Heart left ventricle (tissue), 16 donors: Measurements from ENCODE around the gene VWA2. TPM values are rescaled to one million over a fixed set of nuclear protein-coding genes. Genes with fewer than 3 reads are reported as not detected.

Experiments used
- ATAC-seq, 4 donors: fragments of 200-7000 bp; cut with Tn5 transposase; one replicate each; pipeline ENCODE4 v1.9.1; 2020 to 2022; ENCODE audit warnings: moderate library complexity in 4 of 4, mild to moderate bottlenecking in 3 of 4, moderate number of reproducible peaks in 1 of 4
- DNase-seq, 5 donors: peaks; one replicate each; pipeline ENCODE4 v3.0.0-alpha.2; 2020
- H3K27ac ChIP-seq, 12 donors: fragments of 200-600 bp; sonication (generic) in 4 of 12; one replicate each; pipeline versions ENCODE4 v1.5.0 to v1.8.0; 2016 to 2022; ENCODE audit warnings: mild to moderate bottlenecking in 2 of 12
- H3K27me3 ChIP-seq, 9 donors: fragments of 200-600 bp; sonication (generic) in 2 of 9; one replicate each; pipeline versions ENCODE4 v1.5.1 to v1.8.0; 2016 to 2022; ENCODE audit warnings: mild to moderate bottlenecking in 3 of 9
- H3K36me3 ChIP-seq, 9 donors: fragments of 200-600 bp; sonication (generic) in 2 of 9; one replicate each; pipeline versions ENCODE4 v1.5.0 to v1.8.0; 2018 to 2022; ENCODE audit warnings: mild to moderate bottlenecking in 2 of 9
- H3K4me1 ChIP-seq, 12 donors: fragments of 200-600 bp; sonication (generic) in 4 of 12; one replicate each; pipeline versions ENCODE4 v1.5.0 to v1.8.0; 2016 to 2022; ENCODE audit warnings: mild to moderate bottlenecking in 3 of 12
- H3K4me3 ChIP-seq, 12 donors: fragments of 200-600 bp; sonication (generic) in 4 of 12; one replicate each; pipeline versions ENCODE4 v1.5.0 to v1.8.0; 2017 to 2022; ENCODE audit warnings: mild to moderate bottlenecking in 9 of 12, moderate library complexity in 4 of 12
- H3K9me3 ChIP-seq, 12 donors: fragments of 200-600 bp; sonication (generic) in 4 of 12; one replicate each; pipeline versions ENCODE4 v1.5.0 to v1.8.0; 2016 to 2022; ENCODE audit warnings: mild to moderate bottlenecking in 1 of 12
- CTCF ChIP-seq, 12 donors: fragments of 200-600 bp; sonication (generic) in 4 of 12; IDR thresholded peaks; one replicate each; pipeline versions ENCODE4 v1.5.0 to v1.8.0; 2018 to 2022; ENCODE audit warnings: antibody characterized with exemption in 12 of 12, mild to moderate bottlenecking in 5 of 12
- POLR2A ChIP-seq, 2 donors: fragments of 450-650 bp; IDR thresholded peaks; one replicate each; pipeline ENCODE4 v1.6.1; 2017; ENCODE audit warnings: antibody characterized with exemption in 2 of 2, mild to moderate bottlenecking in 2 of 2, moderate library complexity in 2 of 2
- WGBS, 4 donors: extraction: QIAGEN DNeasy Blood & Tissue Kit in 2 of 4; methylation state at CpG; one replicate each; pipeline versions ENCODE4 v1.1.5 to v1.1.7; 2013 to 2018; 5-methylcytosine and 5-hydroxymethylcytosine counted together
- intact Hi-C, 10 donors: fragments of 100-400 bp; cut with DNase I; formaldehyde crosslinking; loops; one replicate each; pipeline versions ENCODE4 v1.11.1 to v1.14.2; 2022
- polyA plus RNA-seq, 2 donors: library from polyadenylated mRNA; stranded (reverse); fragments of 200-250 nt; gene quantifications; one replicate each; pipeline ENCODE4 v1.2.3, GENCODE V29; 2013
- total RNA-seq, 9 donors: library from RNA; depleted of rRNA in 2 of 9; stranded (reverse); fragments of >200 nt in 2 of 9; fragmentation: NEBNext Ultra II Directional in 3 of 9; extraction: Animal tissue kit (Norgen Biotek cat#: 25700) in 3 of 9; gene quantifications; one replicate each; pipeline versions ENCODE4 v1.1.0 to v1.2.4, GENCODE V29; 2016 to 2023
- donor health status: ischemic (EF 13 %, LVEDD 7.1; RV severe dilation, severe dysfunction).
- donor health status: healthy with polysubstance abuse.
- donor health status: DM: no; HTN: yes; CAD: no.
- donor health status: DM: no; HTN: no; CAD: no.
- donor health status: ischemic (EF 25% LVEDD 6.9; RV normal size, moderate dysfunction).
- donor health status: ischemic (EF 25% LVEDD 5.7; RV mildly dilated, moderate dysfunction).
- donor health status: healthy.
- donor health status: DM: yes; HTN: yes; CAD: no.
- donor health status: ischemic (EF 35%, LVEDD 5.7; RV mildly dilated, moderate dysfunction).
- donor health status: nonischemic (EF 11% LVEDD 7.7; RV severe dilation, severe dysfunction).
- donor health status: DM: yes; HTN: yes; CAD: no.
- donor health status: PGD.
- donor health status: ischemic (EF 29% LVEDD 5.4; RV normal size, mild dysfunction).
- donor health status: nonischemic (EF 23%, LVEDD 6.1; RV moderate dilation, normal function).

VWA2 gene
- total and polyA plus RNA-seq, 11 donors, result 0.03 to 0.41 TPM; not detected in 9

GRCh38 chr10:114260366-114260765 lies 21.3 kb downstream of the VWA2 start:
- no peak for TF ChIP-seq CTCF (IDR thresholded peaks at IDR 0.05)
- no peak for TF ChIP-seq POLR2A (IDR thresholded peaks at IDR 0.05)
- ATAC-seq (no peak), DNase-seq (no peak)
- Histone ChIP-seq H3K4me1 (peaks cover 0 to 35% (median 3%) of the 10 kb centered on the region in 12 donors), H3K27ac (peak overlapping the region in 4 of 12 donors; percentile 1 to 34 (median 32)), H3K4me3 (no peak overlapping the region), H3K36me3 (no peaks in the 10 kb centered on the region), H3K9me3 (no peaks in the 10 kb centered on the region), H3K27me3 (no peaks in the 10 kb centered on the region)
- 89 to 95% (median 93%) methylated on average over 3 to 5 of the region's 5 CpGs for WGBS, 4 donors
- intact Hi-C loops, result no loop called here

GRCh38 chr10:114261076-114261475 lies 22.0 kb downstream of the VWA2 start:
- ATAC-seq, result no peak
- H3K4me1 ChIP-seq, result peaks cover 0 to 40% (median 5%) of the 10 kb centered on the region in 12 donors
- WGBS, 4 donors, result 53 to 67% (median 59%) methylated on average over 2 of the region's 2 CpGs
- H3K36me3 ChIP-seq, result no peaks in the 10 kb centered on the region
- H3K27me3 ChIP-seq, result no peaks in the 10 kb centered on the region
- TF ChIP-seq POLR2A (IDR thresholded peaks at IDR 0.05) (no peak), CTCF (IDR thresholded peaks at IDR 0.05) (no peak)
- intact Hi-C loops, result no loop called here
- DNase-seq, result no peak
- no peaks in the 10 kb centered on the region for H3K9me3 ChIP-seq
- no peak overlapping the region for H3K4me3 ChIP-seq
- H3K27ac ChIP-seq, result no peak overlapping the region

- peaks cover 0 to 44% (median 6%) of the 10 kb centered on the region in 12 donors for H3K4me1 ChIP-seq
- no peaks in the 10 kb centered on the region for H3K9me3 ChIP-seq
- 82 to 85% (median 84%) methylated on average over 4 of the region's 4 CpGs for WGBS, 4 donors
- H3K4me3 ChIP-seq, result no peak overlapping the region
- no peak for DNase-seq
- ATAC-seq, result no peak
- intact Hi-C loops, result no loop called here
- H3K36me3 ChIP-seq, result no peaks in the 10 kb centered on the region
- no peak overlapping the region for H3K27ac ChIP-seq
- H3K27me3 ChIP-seq, result no peaks in the 10 kb centered on the region
- TF ChIP-seq CTCF (IDR thresholded peaks at IDR 0.05), result no peak
These were observed 23.4 kb downstream of the VWA2 start for GRCh38 chr10:114262496-114262895.

GRCh38 chr10:114265392-114266053 lies 26.5 kb downstream of the VWA2 start:
- 47 to 60% (median 54%) methylated on average over 6 of the region's 6 CpGs for WGBS, 4 donors
- H3K9me3 ChIP-seq, result no peaks in the 10 kb centered on the region
- H3K27me3 ChIP-seq, result no peaks in the 10 kb centered on the region
- DNase-seq, result peak in 4 of 5 donors; percentile 32 to 69 (median 52)
- H3K36me3 ChIP-seq, result no peaks in the 10 kb centered on the region
- no peak for TF ChIP-seq POLR2A (IDR thresholded peaks at IDR 0.05)
- no peak for TF ChIP-seq CTCF (IDR thresholded peaks at IDR 0.05)
- peaks cover 0 to 31% (median 8%) of the 10 kb centered on the region in 12 donors for H3K4me1 ChIP-seq
- ATAC-seq, result peak; percentile 76 to 84 (median 82)
- peak overlapping the region in 11 of 12 donors; percentile 28 to 73 (median 62) for H3K27ac ChIP-seq
- intact Hi-C loops, result no loop called here
- H3K4me3 ChIP-seq, result no peak overlapping the region
